ENCODE data around the gene POLG2. TPM values are rescaled to one million over a fixed set of nuclear protein-coding genes. Genes with fewer than 3 reads are reported as not detected.
"Not testable (repeated sequence)": the region's sequence is repeated elsewhere in the genome, so short reads cannot be mapped to it uniquely, and the experiment has no call there.

The POLG2 gene
- total RNA-seq, 1 experiment from 2014 or later: 7.7 TPM

DNA sequence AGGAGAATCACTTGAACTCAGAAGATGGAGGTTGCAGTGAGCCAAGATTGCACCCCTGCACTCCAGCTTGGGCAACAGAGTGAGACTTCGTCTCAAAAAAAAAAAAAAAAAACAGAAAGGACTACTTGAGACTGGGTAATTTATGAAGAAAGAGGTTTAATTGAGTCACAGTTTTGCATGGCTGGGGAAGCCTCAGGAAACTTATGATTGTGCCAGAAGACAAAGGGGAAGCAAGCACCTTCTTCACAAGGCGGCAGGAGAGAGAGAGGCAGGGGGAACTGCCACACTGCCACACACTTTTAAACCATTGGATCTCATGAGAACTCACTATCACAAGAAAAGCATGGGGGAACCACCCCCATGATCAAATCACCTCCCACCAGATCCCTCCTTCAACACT is 56.9 kb downstream of the POLG2 start:
- no peak for DNase-seq (ENCODE audit: low read depth)

DNA sequence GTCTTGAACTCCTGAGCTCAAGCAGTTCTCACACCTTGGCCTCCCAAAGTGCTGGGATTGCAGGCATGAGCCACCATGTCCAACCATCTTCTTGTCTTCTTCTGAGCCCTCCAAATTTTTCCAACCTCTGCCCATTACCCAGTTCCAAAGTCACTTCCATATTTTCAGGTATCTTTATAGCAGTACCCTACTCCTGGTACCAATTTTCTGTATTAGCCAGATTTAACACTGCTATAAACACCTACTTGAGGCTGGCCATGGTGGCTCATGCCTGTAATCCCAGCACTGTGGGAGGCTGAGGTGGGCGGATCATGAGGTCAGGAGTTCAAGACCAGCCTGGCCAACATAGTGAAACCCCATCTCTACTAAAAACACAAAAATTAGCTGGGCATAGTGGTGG is 57.3 kb downstream of the POLG2 start:
- not testable (repeated sequence) for DNase-seq (ENCODE audit: low read depth)

DNA sequence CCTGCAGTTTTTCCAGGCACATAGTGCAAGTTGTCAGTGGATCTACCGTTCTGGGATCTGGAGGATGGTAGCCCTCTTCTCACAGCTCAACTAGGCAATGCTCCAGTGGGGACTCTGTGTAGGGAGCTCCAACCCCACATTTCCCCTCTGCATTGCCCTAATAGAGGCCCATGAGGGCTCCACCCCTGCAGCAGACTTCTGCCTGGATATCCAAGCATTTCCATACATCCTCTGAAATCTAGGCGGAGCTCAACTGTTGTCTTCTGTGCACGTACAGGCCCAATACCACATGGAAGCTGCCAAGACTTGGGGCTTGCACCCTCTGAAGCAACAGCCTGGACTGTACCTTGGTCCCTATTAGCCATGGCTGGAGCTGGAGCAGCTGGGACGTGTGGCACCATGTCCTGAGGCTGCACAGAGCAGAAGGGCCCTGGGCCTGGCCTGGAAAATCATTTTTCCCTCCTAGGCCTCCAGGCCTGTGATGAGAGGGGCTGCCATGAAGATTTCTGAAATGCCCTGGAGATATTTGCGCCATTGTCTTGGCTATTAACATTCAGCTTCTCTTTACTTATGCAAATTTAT is 58.8 kb downstream of the POLG2 start:
- no peak for DNase-seq (ENCODE audit: low read depth)

DNA sequence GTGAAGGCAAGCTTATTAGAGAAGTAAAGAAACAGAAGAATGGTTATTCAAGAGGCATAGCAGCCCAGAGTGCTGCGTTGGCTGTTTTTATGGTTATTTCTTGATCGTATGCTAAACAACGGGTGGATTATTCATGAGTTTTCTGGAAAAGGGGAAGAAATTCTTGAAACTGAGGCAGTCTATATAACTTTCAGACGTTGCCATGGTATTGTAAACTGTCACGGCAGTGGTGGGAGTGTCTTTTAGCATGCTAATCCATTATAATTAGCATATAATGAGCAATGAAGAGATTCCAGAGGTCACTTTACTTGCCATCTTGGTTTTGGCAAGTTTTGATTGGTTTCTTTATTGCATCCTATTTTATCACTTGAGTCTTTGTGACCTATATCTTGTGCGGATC is 65.3 kb downstream of the POLG2 start:
- no peak for DNase-seq (ENCODE audit: low read depth)

DNA sequence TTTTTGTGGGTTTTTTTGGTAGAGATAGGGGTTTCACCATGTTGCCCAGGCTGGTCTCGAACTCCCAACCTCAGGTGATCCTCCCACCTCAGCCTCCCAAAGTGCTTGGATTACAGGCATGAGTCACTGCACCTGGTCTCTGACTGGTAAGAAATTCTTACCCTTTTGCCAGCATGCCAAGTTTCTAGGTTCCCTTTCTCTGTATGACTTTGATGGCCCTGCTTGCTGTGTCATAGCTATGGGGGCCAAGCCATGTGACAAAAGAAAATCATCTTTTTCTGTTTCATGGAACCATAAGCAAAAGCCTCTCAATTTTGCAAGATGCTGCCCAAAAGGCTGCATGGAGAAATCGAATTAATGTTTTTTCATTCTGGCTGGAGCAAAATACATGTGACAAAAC is 66.8 kb downstream of the POLG2 start:
- not testable (repeated sequence) for DNase-seq (ENCODE audit: low read depth)

DNA sequence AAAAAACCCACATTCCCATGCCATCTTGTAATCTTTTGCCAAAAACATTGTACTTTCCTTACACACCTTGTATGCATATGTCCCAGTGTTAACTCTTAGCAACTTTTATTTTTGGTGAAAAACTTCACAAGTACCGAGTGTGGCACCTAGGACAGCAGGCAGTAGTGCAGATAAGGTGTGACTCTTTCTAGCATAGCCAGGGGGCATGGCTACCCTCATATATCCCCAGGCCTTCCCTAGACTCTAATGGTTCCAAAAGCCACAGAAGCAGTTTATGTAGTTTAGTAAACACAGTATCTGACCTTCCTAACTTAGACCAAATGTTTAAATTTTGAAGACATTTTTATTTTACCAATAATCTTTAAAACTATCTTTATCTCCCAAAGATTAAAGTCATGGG is 68.4 kb downstream of the POLG2 start:
- no peak for DNase-seq (ENCODE audit: low read depth)

Other genes with a start within 250 kb of the POLG2 start
- gene TEX2, start 233.8 kb downstream of the POLG2 start, total RNA-seq (2014; rRNA removed; shearing (Covaris generic)): 13.4 and 22.6 TPM in 2 replicates
- gene PECAM1, start 106.2 kb downstream of the POLG2 start, total RNA-seq (2014; rRNA removed; shearing (Covaris generic)): 0.05 and 0.22 TPM in 2 replicates
- gene MILR1, start 47.9 kb downstream of the POLG2 start, total RNA-seq (2014; rRNA removed; shearing (Covaris generic)): 2.7 and 6.3 TPM in 2 replicates
- 245 and 267 TPM in 2 replicates for gene DDX5, start 9.2 kb upstream of the POLG2 start, total RNA-seq (2014; rRNA removed; shearing (Covaris generic))
- 8.2 and 14.0 TPM in 2 replicates for gene CEP95, start 9.9 kb upstream of the POLG2 start, total RNA-seq (2014; rRNA removed; shearing (Covaris generic))
- 43.3 and 68.7 TPM in 2 replicates for gene SMURF2, start 165.3 kb upstream of the POLG2 start, total RNA-seq (2014; rRNA removed; shearing (Covaris generic))